SK-N-SH treated with all-trans-retinoic acid at 6 μM for 48 hours (cell line): ENCODE measurements around the gene MARVELD3.
A peak's percentile ranks its signal among the peaks of the same experiment; 100 is the strongest.

Experiments
- ATAC-seq: fragments of 200-7000 bp; cut with Tn5 transposase; 3 replicates; pipeline ENCODE4 v1.9.1; 2020; ENCODE audit warnings: mild to moderate bottlenecking, moderate library complexity
- ARNTL ChIP-seq: fragments of 450-650 bp; formaldehyde crosslinking; IDR thresholded peaks from 2 replicates; pipeline ENCODE4 v1.5.0; 2020; ENCODE audit warnings: low read depth, mild to moderate bottlenecking, moderate library complexity, borderline replicate concordance
- BACH2 ChIP-seq: fragments of 250-450 bp; sonication (Bioruptor Pico); IDR thresholded peaks from 2 replicates; pipeline ENCODE4 v1.9.0; 2021; ENCODE audit warnings: mild to moderate bottlenecking, borderline replicate concordance
- CSDC2 ChIP-seq: fragments of 250-450 bp; sonication (Bioruptor Pico); IDR thresholded peaks from 2 replicates; pipeline ENCODE4 v1.5.0; 2020; ENCODE audit warnings: mild to moderate bottlenecking, moderate library complexity
- ESRRG ChIP-seq: fragments of 250-450 bp; sonication (Bioruptor Pico); IDR thresholded peaks from 2 replicates; pipeline ENCODE4 v1.6.1; 2021; ENCODE audit warnings: mild to moderate bottlenecking
- GLIS3 ChIP-seq: fragments of 250-450 bp; sonication (Bioruptor Pico); IDR thresholded peaks from 2 replicates; pipeline ENCODE4 v1.5.0; 2020; ENCODE audit warnings: mild to moderate bottlenecking, moderate library complexity
- ISL1 ChIP-seq: fragments of 250-450 bp; sonication (Bioruptor Pico); IDR thresholded peaks from 2 replicates; pipeline ENCODE4 v2.1.2; 2022; ENCODE audit warnings: mild to moderate bottlenecking, moderate library complexity
- OSR1 ChIP-seq: fragments of 250-450 bp; sonication (Bioruptor Pico); IDR thresholded peaks from 2 replicates; pipeline ENCODE4 v1.8.0; 2022; ENCODE audit warnings: moderate library complexity, mild to moderate bottlenecking, inconsistent platforms
- RARB ChIP-seq: fragments of 250-450 bp; sonication (Bioruptor Pico); IDR thresholded peaks from 2 replicates; pipeline ENCODE4 v1.8.0; 2021; ENCODE audit warnings: mild to moderate bottlenecking, moderate library complexity
- SNAI2 ChIP-seq: fragments of 250-450 bp; sonication (Bioruptor Pico); IDR thresholded peaks from 2 replicates; pipeline ENCODE4 v1.5.0; 2020; ENCODE audit warnings: mild to moderate bottlenecking, moderate library complexity
- TCF4 ChIP-seq: fragments of 250-450 bp; sonication (Bioruptor Pico); IDR thresholded peaks from 2 replicates; pipeline ENCODE4 v1.8.0; 2021; ENCODE audit warnings: mild to moderate bottlenecking, moderate library complexity, borderline replicate concordance
- ZC3H10 ChIP-seq: fragments of 250-450 bp; sonication (Bioruptor Pico); IDR thresholded peaks from 2 replicates; pipeline ENCODE4 v1.5.1; 2021; ENCODE audit warnings: mild to moderate bottlenecking, moderate library complexity
- ZFP30 ChIP-seq: fragments of 450-650 bp; formaldehyde crosslinking; IDR thresholded peaks from 2 replicates; pipeline ENCODE4 v1.5.0; 2022; ENCODE audit warnings: mild to moderate bottlenecking, moderate library complexity
- ZNF565 ChIP-seq: fragments of 450-650 bp; formaldehyde crosslinking; conservative IDR thresholded peaks from 2 replicates; pipeline ENCODE4 v1.5.0; 2020; ENCODE audit warnings: low read depth, mild to moderate bottlenecking, moderate library complexity
- ZNF70 ChIP-seq: fragments of 450-650 bp; formaldehyde crosslinking; IDR thresholded peaks from 2 replicates; pipeline ENCODE4 v1.5.0; 2020; ENCODE audit warnings: mild to moderate bottlenecking, moderate library complexity
- ZNF8 ChIP-seq: fragments of 450-650 bp; formaldehyde crosslinking; IDR thresholded peaks from 2 replicates; pipeline ENCODE4 v1.5.0; 2020; ENCODE audit warnings: mild to moderate bottlenecking, moderate library complexity
- TF ChIP-seq, protein P1 (sequence below): fragments of 250-450 bp; sonication (Bioruptor Pico); IDR thresholded peaks from 2 replicates; pipeline ENCODE4 v1.5.0; 2020; ENCODE audit warnings: mild to moderate bottlenecking, moderate library complexity
- TF ChIP-seq, protein P2 (sequence below): fragments of 250-450 bp; sonication (Bioruptor Pico); IDR thresholded peaks from 2 replicates; pipeline ENCODE4 v1.5.1; 2021; ENCODE audit warnings: mild to moderate bottlenecking, moderate library complexity
- TF ChIP-seq, protein P3 (sequence below): fragments of 250-450 bp; sonication (Bioruptor Pico); IDR thresholded peaks from 2 replicates; pipeline ENCODE4 v1.8.0; 2021; ENCODE audit warnings: low read depth, mild to moderate bottlenecking, moderate library complexity, borderline replicate concordance
- TF ChIP-seq, protein P4 (sequence below): fragments of 250-450 bp; sonication (Bioruptor Pico); IDR thresholded peaks from 2 replicates; pipeline ENCODE4 v1.8.0; 2020; ENCODE audit warnings: mild to moderate bottlenecking, moderate library complexity, borderline replicate concordance
- TF ChIP-seq, protein P5 (sequence below): fragments of 250-450 bp; sonication (Bioruptor Pico); IDR thresholded peaks from 2 replicates; pipeline ENCODE4 v1.5.1; 2020; ENCODE audit warnings: low read depth, mild to moderate bottlenecking, moderate library complexity

Gene MARVELD3

DNA sequence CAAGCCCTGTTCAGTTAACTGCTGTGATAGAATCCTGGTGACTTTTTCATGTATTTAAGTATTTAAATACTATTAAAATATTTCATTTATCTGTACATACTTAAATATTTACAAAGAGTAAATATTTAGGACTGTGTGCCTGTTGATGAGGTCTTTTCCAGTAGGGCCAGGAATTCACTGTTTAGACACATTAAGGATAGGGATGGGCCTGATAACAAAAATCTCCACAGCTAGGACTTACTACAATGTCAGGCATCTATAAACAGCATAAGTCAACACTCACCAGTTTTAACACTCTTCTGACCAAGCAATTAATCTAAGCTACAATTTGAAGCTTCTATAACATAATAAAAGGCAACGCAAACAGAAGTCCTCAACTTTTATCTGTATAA, 47.6 kb downstream of the MARVELD3 start:
- no peak for ATAC-seq
- TF ChIP-seq ZNF70 (CRISPR knock-in tag), result no peak
- no peak for TF ChIP-seq ZC3H10 (CRISPR knock-in tag)
- no peak for TF ChIP-seq ISL1
- no peak for TF ChIP-seq BACH2 (CRISPR knock-in tag)
- TF ChIP-seq, protein P1, sequence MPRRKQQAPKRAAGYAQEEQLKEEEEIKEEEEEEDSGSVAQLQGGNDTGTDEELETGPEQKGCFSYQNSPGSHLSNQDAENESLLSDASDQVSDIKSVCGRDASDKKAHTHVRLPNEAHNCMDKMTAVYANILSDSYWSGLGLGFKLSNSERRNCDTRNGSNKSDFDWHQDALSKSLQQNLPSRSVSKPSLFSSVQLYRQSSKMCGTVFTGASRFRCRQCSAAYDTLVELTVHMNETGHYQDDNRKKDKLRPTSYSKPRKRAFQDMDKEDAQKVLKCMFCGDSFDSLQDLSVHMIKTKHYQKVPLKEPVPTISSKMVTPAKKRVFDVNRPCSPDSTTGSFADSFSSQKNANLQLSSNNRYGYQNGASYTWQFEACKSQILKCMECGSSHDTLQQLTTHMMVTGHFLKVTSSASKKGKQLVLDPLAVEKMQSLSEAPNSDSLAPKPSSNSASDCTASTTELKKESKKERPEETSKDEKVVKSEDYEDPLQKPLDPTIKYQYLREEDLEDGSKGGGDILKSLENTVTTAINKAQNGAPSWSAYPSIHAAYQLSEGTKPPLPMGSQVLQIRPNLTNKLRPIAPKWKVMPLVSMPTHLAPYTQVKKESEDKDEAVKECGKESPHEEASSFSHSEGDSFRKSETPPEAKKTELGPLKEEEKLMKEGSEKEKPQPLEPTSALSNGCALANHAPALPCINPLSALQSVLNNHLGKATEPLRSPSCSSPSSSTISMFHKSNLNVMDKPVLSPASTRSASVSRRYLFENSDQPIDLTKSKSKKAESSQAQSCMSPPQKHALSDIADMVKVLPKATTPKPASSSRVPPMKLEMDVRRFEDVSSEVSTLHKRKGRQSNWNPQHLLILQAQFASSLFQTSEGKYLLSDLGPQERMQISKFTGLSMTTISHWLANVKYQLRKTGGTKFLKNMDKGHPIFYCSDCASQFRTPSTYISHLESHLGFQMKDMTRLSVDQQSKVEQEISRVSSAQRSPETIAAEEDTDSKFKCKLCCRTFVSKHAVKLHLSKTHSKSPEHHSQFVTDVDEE (CRISPR knock-in tag), result no peak
- TF ChIP-seq SNAI2 (CRISPR knock-in tag), result no peak
- TF ChIP-seq ARNTL (CRISPR knock-in tag), result no peak
- TF ChIP-seq, protein P2, sequence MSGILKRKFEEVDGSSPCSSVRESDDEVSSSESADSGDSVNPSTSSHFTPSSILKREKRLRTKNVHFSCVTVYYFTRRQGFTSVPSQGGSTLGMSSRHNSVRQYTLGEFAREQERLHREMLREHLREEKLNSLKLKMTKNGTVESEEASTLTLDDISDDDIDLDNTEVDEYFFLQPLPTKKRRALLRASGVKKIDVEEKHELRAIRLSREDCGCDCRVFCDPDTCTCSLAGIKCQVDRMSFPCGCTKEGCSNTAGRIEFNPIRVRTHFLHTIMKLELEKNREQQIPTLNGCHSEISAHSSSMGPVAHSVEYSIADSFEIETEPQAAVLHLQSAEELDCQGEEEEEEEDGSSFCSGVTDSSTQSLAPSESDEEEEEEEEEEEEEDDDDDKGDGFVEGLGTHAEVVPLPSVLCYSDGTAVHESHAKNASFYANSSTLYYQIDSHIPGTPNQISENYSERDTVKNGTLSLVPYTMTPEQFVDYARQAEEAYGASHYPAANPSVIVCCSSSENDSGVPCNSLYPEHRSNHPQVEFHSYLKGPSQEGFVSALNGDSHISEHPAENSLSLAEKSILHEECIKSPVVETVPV (CRISPR knock-in tag), result no peak
- no peak for TF ChIP-seq ZNF8
- TF ChIP-seq TCF4 (CRISPR knock-in tag), result no peak
- TF ChIP-seq CSDC2 (CRISPR knock-in tag), result no peak
- TF ChIP-seq, protein P3, sequence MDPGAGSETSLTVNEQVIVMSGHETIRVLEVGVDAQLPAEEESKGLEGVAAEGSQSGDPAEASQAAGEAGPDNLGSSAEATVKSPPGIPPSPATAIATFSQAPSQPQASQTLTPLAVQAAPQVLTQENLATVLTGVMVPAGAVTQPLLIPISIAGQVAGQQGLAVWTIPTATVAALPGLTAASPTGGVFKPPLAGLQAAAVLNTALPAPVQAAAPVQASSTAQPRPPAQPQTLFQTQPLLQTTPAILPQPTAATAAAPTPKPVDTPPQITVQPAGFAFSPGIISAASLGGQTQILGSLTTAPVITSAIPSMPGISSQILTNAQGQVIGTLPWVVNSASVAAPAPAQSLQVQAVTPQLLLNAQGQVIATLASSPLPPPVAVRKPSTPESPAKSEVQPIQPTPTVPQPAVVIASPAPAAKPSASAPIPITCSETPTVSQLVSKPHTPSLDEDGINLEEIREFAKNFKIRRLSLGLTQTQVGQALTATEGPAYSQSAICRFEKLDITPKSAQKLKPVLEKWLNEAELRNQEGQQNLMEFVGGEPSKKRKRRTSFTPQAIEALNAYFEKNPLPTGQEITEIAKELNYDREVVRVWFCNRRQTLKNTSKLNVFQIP (CRISPR knock-in tag), result no peak
- no peak for TF ChIP-seq GLIS3 (CRISPR knock-in tag)
- no peak for TF ChIP-seq OSR1 (CRISPR knock-in tag)
- TF ChIP-seq, protein P4, sequence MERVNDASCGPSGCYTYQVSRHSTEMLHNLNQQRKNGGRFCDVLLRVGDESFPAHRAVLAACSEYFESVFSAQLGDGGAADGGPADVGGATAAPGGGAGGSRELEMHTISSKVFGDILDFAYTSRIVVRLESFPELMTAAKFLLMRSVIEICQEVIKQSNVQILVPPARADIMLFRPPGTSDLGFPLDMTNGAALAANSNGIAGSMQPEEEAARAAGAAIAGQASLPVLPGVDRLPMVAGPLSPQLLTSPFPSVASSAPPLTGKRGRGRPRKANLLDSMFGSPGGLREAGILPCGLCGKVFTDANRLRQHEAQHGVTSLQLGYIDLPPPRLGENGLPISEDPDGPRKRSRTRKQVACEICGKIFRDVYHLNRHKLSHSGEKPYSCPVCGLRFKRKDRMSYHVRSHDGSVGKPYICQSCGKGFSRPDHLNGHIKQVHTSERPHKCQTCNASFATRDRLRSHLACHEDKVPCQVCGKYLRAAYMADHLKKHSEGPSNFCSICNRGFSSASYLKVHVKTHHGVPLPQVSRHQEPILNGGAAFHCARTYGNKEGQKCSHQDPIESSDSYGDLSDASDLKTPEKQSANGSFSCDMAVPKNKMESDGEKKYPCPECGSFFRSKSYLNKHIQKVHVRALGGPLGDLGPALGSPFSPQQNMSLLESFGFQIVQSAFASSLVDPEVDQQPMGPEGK, result no peak
- TF ChIP-seq ESRRG (CRISPR knock-in tag), result no peak
- TF ChIP-seq, protein P5, sequence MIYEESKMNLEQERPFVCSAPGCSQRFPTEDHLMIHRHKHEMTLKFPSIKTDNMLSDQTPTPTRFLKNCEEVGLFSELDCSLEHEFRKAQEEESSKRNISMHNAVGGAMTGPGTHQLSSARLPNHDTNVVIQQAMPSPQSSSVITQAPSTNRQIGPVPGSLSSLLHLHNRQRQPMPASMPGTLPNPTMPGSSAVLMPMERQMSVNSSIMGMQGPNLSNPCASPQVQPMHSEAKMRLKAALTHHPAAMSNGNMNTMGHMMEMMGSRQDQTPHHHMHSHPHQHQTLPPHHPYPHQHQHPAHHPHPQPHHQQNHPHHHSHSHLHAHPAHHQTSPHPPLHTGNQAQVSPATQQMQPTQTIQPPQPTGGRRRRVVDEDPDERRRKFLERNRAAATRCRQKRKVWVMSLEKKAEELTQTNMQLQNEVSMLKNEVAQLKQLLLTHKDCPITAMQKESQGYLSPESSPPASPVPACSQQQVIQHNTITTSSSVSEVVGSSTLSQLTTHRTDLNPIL (CRISPR knock-in tag), result no peak
- TF ChIP-seq RARB, result no peak
- TF ChIP-seq ZFP30 (CRISPR knock-in tag), result no peak
- no peak for TF ChIP-seq ZNF565
- TF ChIP-seq, all 23 proteins: peak for 0

DNA sequence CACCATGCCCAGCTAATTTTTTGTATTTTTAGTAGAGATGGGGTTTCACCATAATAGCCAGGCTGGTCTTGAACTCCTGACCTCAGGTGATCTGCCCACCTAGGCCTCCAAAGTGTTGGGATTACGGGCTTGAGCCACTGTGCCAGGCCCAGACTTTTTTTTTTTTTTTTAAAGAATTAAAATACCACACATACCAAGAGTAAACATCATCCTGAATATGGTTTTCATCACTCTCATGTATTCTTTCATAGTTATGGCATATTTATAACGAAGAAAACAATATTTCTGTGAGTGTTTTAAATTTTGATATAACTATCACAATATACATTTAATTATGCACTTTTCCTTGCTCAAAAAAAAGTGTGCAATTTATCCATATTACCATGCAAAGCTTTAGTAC, 48.2 kb downstream of the MARVELD3 start:
- peak; percentile 78 for ATAC-seq
- TF ChIP-seq RARB (no peak), CSDC2 (CRISPR knock-in tag) (no peak), SNAI2 (CRISPR knock-in tag) (no peak)
- TF ChIP-seq, protein P3 (CRISPR knock-in tag), result no peak
- TF ChIP-seq, protein P1 (CRISPR knock-in tag), result no peak
